Measurements from ENCODE around the gene PRRC2B. TPM values are rescaled to one million over a fixed set of nuclear protein-coding genes. Genes with fewer than 3 reads are reported as not detected.

The PRRC2B gene
- total and polyA plus RNA-seq, 2 of the 8 experiments (the other 6 are each of a cell fraction or from before 2014, with no cell fraction given), result 37.3 to 249 TPM

DNA sequence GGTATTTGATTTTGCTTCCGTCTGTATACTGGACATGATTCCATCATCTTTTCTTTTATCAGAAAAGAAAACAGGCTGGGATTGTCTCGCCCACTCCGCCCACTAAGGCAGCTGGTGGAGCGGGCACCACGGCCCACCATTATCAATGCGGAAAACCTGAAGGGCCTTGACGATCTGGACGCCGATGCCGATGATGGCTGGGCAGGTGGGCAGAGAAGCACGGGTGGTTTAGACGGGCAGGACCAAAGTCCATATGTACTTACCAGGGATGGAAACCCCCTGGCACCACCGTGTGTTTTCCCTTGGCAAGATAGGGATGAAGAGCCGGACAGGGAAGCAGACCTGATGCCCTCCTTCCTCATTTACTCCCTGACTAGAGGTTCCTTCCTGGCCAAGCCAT lies 53.7 kb downstream of the PRRC2B start (continued):
- TF ChIP-seq, protein P1, sequence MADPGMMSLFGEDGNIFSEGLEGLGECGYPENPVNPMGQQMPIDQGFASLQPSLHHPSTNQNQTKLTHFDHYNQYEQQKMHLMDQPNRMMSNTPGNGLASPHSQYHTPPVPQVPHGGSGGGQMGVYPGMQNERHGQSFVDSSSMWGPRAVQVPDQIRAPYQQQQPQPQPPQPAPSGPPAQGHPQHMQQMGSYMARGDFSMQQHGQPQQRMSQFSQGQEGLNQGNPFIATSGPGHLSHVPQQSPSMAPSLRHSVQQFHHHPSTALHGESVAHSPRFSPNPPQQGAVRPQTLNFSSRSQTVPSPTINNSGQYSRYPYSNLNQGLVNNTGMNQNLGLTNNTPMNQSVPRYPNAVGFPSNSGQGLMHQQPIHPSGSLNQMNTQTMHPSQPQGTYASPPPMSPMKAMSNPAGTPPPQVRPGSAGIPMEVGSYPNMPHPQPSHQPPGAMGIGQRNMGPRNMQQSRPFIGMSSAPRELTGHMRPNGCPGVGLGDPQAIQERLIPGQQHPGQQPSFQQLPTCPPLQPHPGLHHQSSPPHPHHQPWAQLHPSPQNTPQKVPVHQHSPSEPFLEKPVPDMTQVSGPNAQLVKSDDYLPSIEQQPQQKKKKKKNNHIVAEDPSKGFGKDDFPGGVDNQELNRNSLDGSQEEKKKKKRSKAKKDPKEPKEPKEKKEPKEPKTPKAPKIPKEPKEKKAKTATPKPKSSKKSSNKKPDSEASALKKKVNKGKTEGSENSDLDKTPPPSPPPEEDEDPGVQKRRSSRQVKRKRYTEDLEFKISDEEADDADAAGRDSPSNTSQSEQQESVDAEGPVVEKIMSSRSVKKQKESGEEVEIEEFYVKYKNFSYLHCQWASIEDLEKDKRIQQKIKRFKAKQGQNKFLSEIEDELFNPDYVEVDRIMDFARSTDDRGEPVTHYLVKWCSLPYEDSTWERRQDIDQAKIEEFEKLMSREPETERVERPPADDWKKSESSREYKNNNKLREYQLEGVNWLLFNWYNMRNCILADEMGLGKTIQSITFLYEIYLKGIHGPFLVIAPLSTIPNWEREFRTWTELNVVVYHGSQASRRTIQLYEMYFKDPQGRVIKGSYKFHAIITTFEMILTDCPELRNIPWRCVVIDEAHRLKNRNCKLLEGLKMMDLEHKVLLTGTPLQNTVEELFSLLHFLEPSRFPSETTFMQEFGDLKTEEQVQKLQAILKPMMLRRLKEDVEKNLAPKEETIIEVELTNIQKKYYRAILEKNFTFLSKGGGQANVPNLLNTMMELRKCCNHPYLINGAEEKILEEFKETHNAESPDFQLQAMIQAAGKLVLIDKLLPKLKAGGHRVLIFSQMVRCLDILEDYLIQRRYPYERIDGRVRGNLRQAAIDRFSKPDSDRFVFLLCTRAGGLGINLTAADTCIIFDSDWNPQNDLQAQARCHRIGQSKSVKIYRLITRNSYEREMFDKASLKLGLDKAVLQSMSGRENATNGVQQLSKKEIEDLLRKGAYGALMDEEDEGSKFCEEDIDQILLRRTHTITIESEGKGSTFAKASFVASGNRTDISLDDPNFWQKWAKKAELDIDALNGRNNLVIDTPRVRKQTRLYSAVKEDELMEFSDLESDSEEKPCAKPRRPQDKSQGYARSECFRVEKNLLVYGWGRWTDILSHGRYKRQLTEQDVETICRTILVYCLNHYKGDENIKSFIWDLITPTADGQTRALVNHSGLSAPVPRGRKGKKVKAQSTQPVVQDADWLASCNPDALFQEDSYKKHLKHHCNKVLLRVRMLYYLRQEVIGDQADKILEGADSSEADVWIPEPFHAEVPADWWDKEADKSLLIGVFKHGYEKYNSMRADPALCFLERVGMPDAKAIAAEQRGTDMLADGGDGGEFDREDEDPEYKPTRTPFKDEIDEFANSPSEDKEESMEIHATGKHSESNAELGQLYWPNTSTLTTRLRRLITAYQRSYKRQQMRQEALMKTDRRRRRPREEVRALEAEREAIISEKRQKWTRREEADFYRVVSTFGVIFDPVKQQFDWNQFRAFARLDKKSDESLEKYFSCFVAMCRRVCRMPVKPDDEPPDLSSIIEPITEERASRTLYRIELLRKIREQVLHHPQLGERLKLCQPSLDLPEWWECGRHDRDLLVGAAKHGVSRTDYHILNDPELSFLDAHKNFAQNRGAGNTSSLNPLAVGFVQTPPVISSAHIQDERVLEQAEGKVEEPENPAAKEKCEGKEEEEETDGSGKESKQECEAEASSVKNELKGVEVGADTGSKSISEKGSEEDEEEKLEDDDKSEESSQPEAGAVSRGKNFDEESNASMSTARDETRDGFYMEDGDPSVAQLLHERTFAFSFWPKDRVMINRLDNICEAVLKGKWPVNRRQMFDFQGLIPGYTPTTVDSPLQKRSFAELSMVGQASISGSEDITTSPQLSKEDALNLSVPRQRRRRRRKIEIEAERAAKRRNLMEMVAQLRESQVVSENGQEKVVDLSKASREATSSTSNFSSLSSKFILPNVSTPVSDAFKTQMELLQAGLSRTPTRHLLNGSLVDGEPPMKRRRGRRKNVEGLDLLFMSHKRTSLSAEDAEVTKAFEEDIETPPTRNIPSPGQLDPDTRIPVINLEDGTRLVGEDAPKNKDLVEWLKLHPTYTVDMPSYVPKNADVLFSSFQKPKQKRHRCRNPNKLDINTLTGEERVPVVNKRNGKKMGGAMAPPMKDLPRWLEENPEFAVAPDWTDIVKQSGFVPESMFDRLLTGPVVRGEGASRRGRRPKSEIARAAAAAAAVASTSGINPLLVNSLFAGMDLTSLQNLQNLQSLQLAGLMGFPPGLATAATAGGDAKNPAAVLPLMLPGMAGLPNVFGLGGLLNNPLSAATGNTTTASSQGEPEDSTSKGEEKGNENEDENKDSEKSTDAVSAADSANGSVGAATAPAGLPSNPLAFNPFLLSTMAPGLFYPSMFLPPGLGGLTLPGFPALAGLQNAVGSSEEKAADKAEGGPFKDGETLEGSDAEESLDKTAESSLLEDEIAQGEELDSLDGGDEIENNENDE (IDR thresholded peaks at IDR 0.05; ENCODE audit: insufficient replicate concordance, low read length), result no peak
- no peak for TF ChIP-seq HDAC6 (IDR thresholded peaks at IDR 0.05; ENCODE audit: low read depth, low read length)
- no peak for TF ChIP-seq ATF2 (IDR thresholded peaks at IDR 0.05; ENCODE audit: low read length)
- no peak for TF ChIP-seq ATF3 (IDR thresholded peaks at IDR 0.05; ENCODE audit: insufficient read depth, low read depth, low read length)

Measured in H1 (cell line).